Immature natural killer cell (primary cell): Measurements from ENCODE around the gene CLOCK. TPM values are rescaled to one million over a fixed set of nuclear protein-coding genes. Genes with fewer than 3 reads are reported as not detected.

Experiments used
- polyA plus RNA-seq, 3 donors: library from polyadenylated mRNA; unstranded; fragments of 300-500 nt; fragmentation: Illumina TruSeq; gene quantifications; one replicate each; pipeline ENCODE4 v1.2.3, GENCODE V29; 2021

Gene CLOCK
- polyA plus RNA-seq, 3 donors from 2014 or later = 1.1 to 7.0 (median 4.7) TPM

Other genes with a start within 250 kb of the CLOCK start
- 10 to 100 TPM in 2 of 3 donors, 1 to 10 TPM in 1; 7.1 to 21.8 (median 17.8) TPM for gene SRD5A3, start 200.7 kb downstream of the CLOCK start, polyA plus RNA-seq
- 10 to 100 TPM; 44.2 to 50.4 (median 44.8) TPM for gene TMEM165, start 151.0 kb downstream of the CLOCK start, polyA plus RNA-seq
- gene PDCL2, start 45.3 kb upstream of the CLOCK start, polyA plus RNA-seq = not detected
- gene NMU, start 89.4 kb upstream of the CLOCK start, polyA plus RNA-seq = not detected